Hematopoietic multipotent progenitor cell treated with erythropoietin and hydrocortisone succinate and interleukin-3 and kit ligand, for 8 days (in vitro differentiated cells): ENCODE results near the gene MRM1.

Source experiments
- DNase-seq: peaks from one replicate; pipeline ENCODE4 v3.0.0-alpha.2; 2015

Gene MRM1

GRCh38 chr17:36632916-36633771, 31.8 kb downstream of the MRM1 start:
- no peak for DNase-seq

GRCh38 chr17:36640346-36640745, 39.0 kb downstream of the MRM1 start:
- DNase-seq = no peak

- DNase-seq = no peak
Measured at GRCh38 chr17:36640836-36641235, 39.5 kb downstream of the MRM1 start.

- DNase-seq = no peak
Measured at GRCh38 chr17:36641331-36641876, 40.0 kb downstream of the MRM1 start.

GRCh38 chr17:36641877-36642845, 40.8 kb downstream of the MRM1 start:
- no peak for DNase-seq

- DNase-seq = no peak
Measured at GRCh38 chr17:36643086-36643685, 41.8 kb downstream of the MRM1 start.

GRCh38 chr17:36645422-36645821, 44.0 kb downstream of the MRM1 start:
- DNase-seq = no peak

- no peak for DNase-seq
Measured at GRCh38 chr17:36647636-36648035, 46.3 kb downstream of the MRM1 start.

GRCh38 chr17:36650096-36650775, 48.9 kb downstream of the MRM1 start:
- DNase-seq = no peak

- DNase-seq = no peak
Measured at GRCh38 chr17:36653374-36653773, 52.0 kb downstream of the MRM1 start.

- DNase-seq = no peak
Measured at GRCh38 chr17:36653856-36654255, 52.5 kb downstream of the MRM1 start.

- DNase-seq = no peak
Measured at GRCh38 chr17:36655726-36656125, 54.3 kb downstream of the MRM1 start.

GRCh38 chr17:36657390-36657762, 56.0 kb downstream of the MRM1 start:
- no peak for DNase-seq

- DNase-seq = peak; percentile 49
Measured at GRCh38 chr17:36657763-36658490, 56.5 kb downstream of the MRM1 start.
